Left forelimb (tissue), 1 donor: ENCODE measurements around the gene ZNF217.
"Not testable (repeated sequence)": the region's sequence is repeated elsewhere in the genome, so short reads cannot be mapped to it uniquely, and the experiment has no call there.

Experiments used
- DNase-seq: peaks from one replicate; pipeline ENCODE4 v3.0.0-alpha.2; 2018; ENCODE audit warnings: low spot score

ZNF217 gene

GRCh38 chr20:53567379-53567917 is 26.2 kb downstream of the ZNF217 start:
- no peak for DNase-seq

GRCh38 chr20:53566623-53567022 is 27.0 kb downstream of the ZNF217 start:
- DNase-seq, result not testable (repeated sequence)

- DNase-seq, result no peak
Measured at GRCh38 chr20:53565254-53565653, 28.4 kb downstream of the ZNF217 start.

- DNase-seq, result not testable (repeated sequence)
Measured at GRCh38 chr20:53562104-53562764, 31.4 kb downstream of the ZNF217 start.

GRCh38 chr20:53561505-53561904 is 32.1 kb downstream of the ZNF217 start:
- peak; percentile 15 for DNase-seq

GRCh38 chr20:53559816-53560215 is 33.8 kb downstream of the ZNF217 start:
- no peak for DNase-seq

- no peak for DNase-seq
Measured at GRCh38 chr20:53557130-53557529, 36.5 kb downstream of the ZNF217 start.

GRCh38 chr20:53556267-53556897 is 37.3 kb downstream of the ZNF217 start:
- no peak for DNase-seq

- no peak for DNase-seq
Measured at GRCh38 chr20:53555816-53556215, 37.8 kb downstream of the ZNF217 start.

GRCh38 chr20:53555081-53555480 is 38.6 kb downstream of the ZNF217 start:
- no peak for DNase-seq

GRCh38 chr20:53552572-53552893 is 41.1 kb downstream of the ZNF217 start:
- DNase-seq, result not testable (repeated sequence)

GRCh38 chr20:53551719-53552571 is 41.7 kb downstream of the ZNF217 start:
- not testable (repeated sequence) for DNase-seq

- DNase-seq, result no peak
Measured at GRCh38 chr20:53550280-53551187, 43.1 kb downstream of the ZNF217 start.

- DNase-seq, result no peak
Measured at GRCh38 chr20:53547664-53548239, 45.9 kb downstream of the ZNF217 start.

GRCh38 chr20:53539516-53539915 is 54.1 kb downstream of the ZNF217 start:
- no peak for DNase-seq

- DNase-seq, result not testable (repeated sequence)
Measured at GRCh38 chr20:53536382-53536781, 57.3 kb downstream of the ZNF217 start.

GRCh38 chr20:53535878-53536277 is 57.8 kb downstream of the ZNF217 start:
- DNase-seq, result no peak

GRCh38 chr20:53534037-53534436 is 59.6 kb downstream of the ZNF217 start:
- no peak for DNase-seq

- DNase-seq, result no peak
Measured at GRCh38 chr20:53533500-53533899, 60.1 kb downstream of the ZNF217 start.

GRCh38 chr20:53532654-53533312 is 60.9 kb downstream of the ZNF217 start:
- DNase-seq, result not testable (repeated sequence)

GRCh38 chr20:53530440-53530839 is 63.2 kb downstream of the ZNF217 start:
- no peak for DNase-seq
